Endothelial cell of umbilical vein (primary cell): Measurements from ENCODE around the gene RUNDC1. TPM values are rescaled to one million over a fixed set of nuclear protein-coding genes. Genes with fewer than 3 reads are reported as not detected.

Source experiments
- BruUV-seq: library from RNA; stranded (reverse); fragments of 400-500 nt; replicated peaks from 2 replicates; lab custom pipeline; 2021; lab: Mats Ljungman, UMichigan
- CTCF ChIA-PET: fragments of 300-600, 350-600 bp; sonication (Branson Sonifier 250); formaldehyde crosslinking; loops from one replicate; lab custom pipeline; 2021; ENCODE audit warnings: antibody characterized with exemption, inconsistent platforms; lab: Charles Lee
- POLR2A ChIA-PET: fragments of 300-600, 350-600 bp; sonication (Branson Sonifier 250); formaldehyde crosslinking; loops from one replicate; lab custom pipeline; 2021; ENCODE audit warnings: antibody characterized with exemption, inconsistent platforms; lab: Charles Lee
- DNase-seq: peaks from one replicate; pipeline ENCODE4 v3.0.0-alpha.2; 2011; ENCODE audit warnings: low read depth, low spot score
- FAIRE-seq: peaks from 2 replicates; lab custom pipeline; 2011; peaks lifted over from hg19 to GRCh38; lab: Jason Lieb, UNC
- H2AFZ ChIP-seq: 2 replicates; pipeline ENCODE4 v1.6.0; 2012; ENCODE audit warnings: low read depth, low read length, control low read depth, inconsistent platforms
- H3K27ac ChIP-seq: 2 replicates; pipeline ENCODE4 v1.5.1; 2011; ENCODE audit warnings: low read depth, mild to moderate bottlenecking, control low read depth, low read length, moderate library complexity; ENCODE audit not compliant: insufficient read depth
- H3K27me3 ChIP-seq, 2 experiments: 2 replicates each; pipeline versions ENCODE4 v1.6.0 to v1.6.1; 2011; ENCODE audit warnings: low read length in 2 of 2, mixed read lengths in 1 of 2; ENCODE audit not compliant: control insufficient read depth in 2 of 2, insufficient read depth in 2 of 2
- H3K36me3 ChIP-seq, 2 experiments: 2 replicates in 1 of 2; 3 replicates in 1 of 2; pipeline ENCODE4 v1.5.1; 2011; ENCODE audit warnings: low read length in 2 of 2, mild to moderate bottlenecking in 1 of 2, moderate library complexity in 1 of 2; ENCODE audit not compliant: control insufficient read depth in 2 of 2, insufficient read depth in 2 of 2; ENCODE audit errors: extremely low read depth in 1 of 2
- H3K4me1 ChIP-seq: 3 replicates; pipeline ENCODE4 v1.5.1; 2011; ENCODE audit warnings: mild to moderate bottlenecking, low read length; ENCODE audit not compliant: control insufficient read depth, insufficient read depth; ENCODE audit errors: extremely low read depth
- H3K4me2 ChIP-seq: 2 replicates; pipeline ENCODE4 v1.6.1; 2011; ENCODE audit warnings: low read length, control low read depth, mixed read lengths; ENCODE audit not compliant: insufficient read depth
- H3K4me3 ChIP-seq, 3 experiments: fragments of 200-600 bp in 1 of 3; sonication (generic), shearing (Covaris generic) in 1 of 3; replicated peaks in 1 of 3; 2 replicates each; pipeline ENCODE4 v1.5.1; 2011 to 2016; ENCODE audit warnings: control low read depth in 3 of 3, low read length in 3 of 3, mild to moderate bottlenecking in 2 of 3, inconsistent platforms in 1 of 3, low read depth in 1 of 3, moderate library complexity in 1 of 3; ENCODE audit not compliant: insufficient read depth in 1 of 3
- H3K79me2 ChIP-seq: 2 replicates; pipeline ENCODE4 v1.6.0; 2012; ENCODE audit warnings: low read length, inconsistent platforms; ENCODE audit not compliant: control insufficient read depth, insufficient read depth
- H3K9ac ChIP-seq: replicated peaks from 2 replicates; pipeline ENCODE3; 2011; ENCODE audit warnings: low read length, control low read depth; ENCODE audit not compliant: insufficient read depth; ENCODE audit errors: extremely low read depth
- H3K9me1 ChIP-seq: replicated peaks from 3 replicates; pipeline ENCODE4 v1.6.0; 2011; ENCODE audit warnings: mild to moderate bottlenecking, low read length; ENCODE audit not compliant: control insufficient read depth, insufficient read depth; ENCODE audit errors: extremely low read depth
- H3K9me3 ChIP-seq: replicated peaks from 2 replicates; pipeline ENCODE4 v1.5.1; 2012; ENCODE audit warnings: low read length, inconsistent platforms; ENCODE audit not compliant: control insufficient read depth, insufficient read depth
- H4K20me1 ChIP-seq: replicated peaks from 2 replicates; pipeline ENCODE3; 2011; ENCODE audit warnings: mild to moderate bottlenecking, low read length; ENCODE audit not compliant: control insufficient read depth, insufficient read depth; ENCODE audit errors: extremely low read depth
- EZH2 ChIP-seq: IDR thresholded peaks from 2 replicates; pipeline ENCODE4 v1.6.1; 2012; ENCODE audit warnings: borderline replicate concordance, low read depth, mild to moderate bottlenecking, moderate library complexity, low read length, inconsistent platforms; ENCODE audit not compliant: severe bottlenecking
- FOS ChIP-seq: IDR thresholded peaks from 2 replicates; pipeline ENCODE4 v1.6.1; 2011; ENCODE audit warnings: mild to moderate bottlenecking, low read length, moderate library complexity, borderline replicate concordance; ENCODE audit not compliant: insufficient read depth
- GATA2 ChIP-seq: IDR thresholded peaks from 2 replicates; pipeline ENCODE4 v1.7.0; 2011; ENCODE audit warnings: low read depth, mild to moderate bottlenecking, moderate library complexity, mixed read lengths, low read length; ENCODE audit not compliant: insufficient read length, insufficient read depth
- JUN ChIP-seq: IDR thresholded peaks from 2 replicates; pipeline ENCODE4 v1.6.1; 2011; ENCODE audit warnings: borderline replicate concordance, low read depth; ENCODE audit not compliant: insufficient read length, insufficient read depth
- MYC ChIP-seq: IDR thresholded peaks from one replicate; pipeline ENCODE4 v1.6.1; 2011; ENCODE audit warnings: mild to moderate bottlenecking, low read depth, low read length
- POLR2A ChIP-seq: IDR thresholded peaks from 2 replicates; pipeline ENCODE4 v1.6.1; 2012; ENCODE audit warnings: low read depth, mild to moderate bottlenecking, control low read depth, low read length
- POLR2AphosphoS5 ChIP-seq: IDR thresholded peaks from 2 replicates; pipeline ENCODE4 v1.6.1; 2012; ENCODE audit warnings: low read depth, mild to moderate bottlenecking, control low read depth, low read length, moderate library complexity; ENCODE audit not compliant: insufficient read depth
- dilution Hi-C: fragments of 300-500 bp; cut with MboI; formaldehyde crosslinking; loops from one replicate; pipeline ENCODE4 v1.15.0; 2019; ENCODE audit warnings: low sequenced_read_pairs; ENCODE audit not compliant: extremely low pct_ligation_motif_present
- intact Hi-C: fragments of 100-400 bp; cut with micrococcal nuclease; formaldehyde crosslinking; loops from one replicate; pipeline ENCODE4 v1.10.0; 2022
- polyA plus RNA-seq, 4 experiments: library from polyadenylated mRNA; depleted of rRNA in 3 of 4; stranded (reverse) in 3 of 4; unstranded in 1 of 4; fragments of >200 nt; gene quantifications; 2 replicates each; pipeline versions ENCODE4 v1.2.1 to v1.2.3, GENCODE V29; 2011 to 2012; ENCODE audit warnings: missing spikeins in 1 of 4
- total RNA-seq: library from RNA; stranded (reverse); gene quantifications from 2 replicates; pipeline ENCODE4 v1.2.3, GENCODE V29; 2021
- TF ChIP-seq, protein P1 (sequence below): IDR thresholded peaks from 2 replicates; pipeline ENCODE4 v1.6.1; 2011; ENCODE audit not compliant: insufficient read depth, insufficient read length
- TF ChIP-seq, protein P2 (sequence below), 2 donors: IDR thresholded peaks; 1 replicate in 1 of 2; 2 replicates in 1 of 2; pipeline ENCODE4 v1.5.1; 2011; ENCODE audit warnings: low read length in 2 of 2, mild to moderate bottlenecking in 2 of 2, moderate library complexity in 2 of 2, control low read depth in 1 of 2, inconsistent platforms in 1 of 2, low read depth in 1 of 2; ENCODE audit not compliant: insufficient read depth in 1 of 2; ENCODE audit errors: extremely low read depth in 1 of 2

RUNDC1 gene
- total and polyA plus RNA-seq, 2 donors (not counting 3 experiments of a cell fraction or from before 2014, with no cell fraction given), result 9.2 to 12.0 TPM

DNA sequence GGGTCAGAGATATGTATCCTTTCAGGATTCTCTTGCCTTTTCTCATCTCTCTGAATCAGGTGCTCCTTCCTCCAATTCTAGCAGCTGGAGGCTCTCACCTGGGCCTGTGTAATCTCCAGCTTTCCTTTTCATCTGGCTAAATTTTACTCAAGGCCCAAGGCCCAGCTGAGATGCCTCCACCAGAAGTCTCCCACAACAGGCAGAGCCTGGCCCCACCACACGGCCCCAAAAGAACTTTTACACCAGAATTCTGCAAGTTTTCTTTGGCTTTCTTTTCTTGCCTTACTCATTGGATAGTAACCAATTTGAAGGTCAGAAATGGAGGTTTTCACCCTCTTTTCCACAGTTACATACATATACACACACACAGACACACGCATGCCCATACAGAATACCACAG is 59.3 kb downstream of the RUNDC1 start:
- H4K20me1 ChIP-seq, result no peaks in the 10 kb centered on the region
- no peaks in the 10 kb centered on the region for H3K9me1 ChIP-seq
- POLR2A ChIA-PET, result no interaction called here
- dilution Hi-C loops, result no loop called here
- no peak for DNase-seq
- intact Hi-C loops, result no loop called here
- H3K9me3 ChIP-seq, result no peaks in the 10 kb centered on the region
- no peak overlapping the region for H3K9ac ChIP-seq
- H3K4me1 ChIP-seq, result no peaks in the 10 kb centered on the region
- H2AFZ ChIP-seq, result no peak overlapping the region
- CTCF ChIA-PET, result no interaction called here
- H3K36me3 ChIP-seq, result no peaks in the 10 kb centered on the region
- H3K79me2 ChIP-seq, result no peaks in the 10 kb centered on the region
- TF ChIP-seq FOS, result no peak
- TF ChIP-seq JUN, result no peak
- TF ChIP-seq, protein P1, sequence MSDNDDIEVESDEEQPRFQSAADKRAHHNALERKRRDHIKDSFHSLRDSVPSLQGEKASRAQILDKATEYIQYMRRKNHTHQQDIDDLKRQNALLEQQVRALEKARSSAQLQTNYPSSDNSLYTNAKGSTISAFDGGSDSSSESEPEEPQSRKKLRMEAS, result no peak
- TF ChIP-seq, protein P2, sequence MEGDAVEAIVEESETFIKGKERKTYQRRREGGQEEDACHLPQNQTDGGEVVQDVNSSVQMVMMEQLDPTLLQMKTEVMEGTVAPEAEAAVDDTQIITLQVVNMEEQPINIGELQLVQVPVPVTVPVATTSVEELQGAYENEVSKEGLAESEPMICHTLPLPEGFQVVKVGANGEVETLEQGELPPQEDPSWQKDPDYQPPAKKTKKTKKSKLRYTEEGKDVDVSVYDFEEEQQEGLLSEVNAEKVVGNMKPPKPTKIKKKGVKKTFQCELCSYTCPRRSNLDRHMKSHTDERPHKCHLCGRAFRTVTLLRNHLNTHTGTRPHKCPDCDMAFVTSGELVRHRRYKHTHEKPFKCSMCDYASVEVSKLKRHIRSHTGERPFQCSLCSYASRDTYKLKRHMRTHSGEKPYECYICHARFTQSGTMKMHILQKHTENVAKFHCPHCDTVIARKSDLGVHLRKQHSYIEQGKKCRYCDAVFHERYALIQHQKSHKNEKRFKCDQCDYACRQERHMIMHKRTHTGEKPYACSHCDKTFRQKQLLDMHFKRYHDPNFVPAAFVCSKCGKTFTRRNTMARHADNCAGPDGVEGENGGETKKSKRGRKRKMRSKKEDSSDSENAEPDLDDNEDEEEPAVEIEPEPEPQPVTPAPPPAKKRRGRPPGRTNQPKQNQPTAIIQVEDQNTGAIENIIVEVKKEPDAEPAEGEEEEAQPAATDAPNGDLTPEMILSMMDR (IDR thresholded peaks at IDR 0.05; ENCODE audit: extremely low read depth in 1 of 2, insufficient read depth in 1 of 2, low read depth in 1 of 2, low read length in 2 of 2), result no peak
- TF ChIP-seq POLR2A, result no peak
- no peak for TF ChIP-seq MYC
- no peak for TF ChIP-seq EZH2
- TF ChIP-seq POLR2AphosphoS5, result no peak
- no peak for TF ChIP-seq GATA2
- H3K4me3 ChIP-seq, result no peak overlapping the region
- no peak overlapping the region for H3K27ac ChIP-seq
- H3K4me2 ChIP-seq, result no peak overlapping the region
- H3K27me3 ChIP-seq, result no peaks in the 10 kb centered on the region
- no TSS peak for BruUV-seq
- no peak for FAIRE-seq
